Activated CD4-positive, alpha-beta T cell treated with anti-CD3 and anti-CD28 coated beads, Interleukin-2, amount 10 ng/mL, durations not matched to agents 7 days and 5 days (primary cell): ENCODE measurements around the gene PRR19. TPM values are rescaled to one million over a fixed set of nuclear protein-coding genes. Genes with fewer than 3 reads are reported as not detected.

Source experiments
- CTCF ChIA-PET: fragments of 350-600 bp; sonication (Branson Sonifier 250); formaldehyde crosslinking; loops from one replicate; lab custom pipeline; 2021; ENCODE audit warnings: antibody characterized with exemption; lab: Charles Lee
- POLR2A ChIA-PET: fragments of 350-600 bp; sonication (Branson Sonifier 250); formaldehyde crosslinking; loops from one replicate; lab custom pipeline; 2021; ENCODE audit warnings: antibody characterized with exemption; lab: Charles Lee
- DNase-seq: peaks from one replicate; pipeline ENCODE4 v3.0.0-alpha.2; 2020
- H3K27ac Mint-ChIP-seq: one replicate; pipeline ENCODE4 v1.8.0; 2021; ENCODE audit warnings: mild to moderate bottlenecking, moderate library complexity, mixed read lengths
- H3K27me3 Mint-ChIP-seq: one replicate; pipeline ENCODE4 v1.8.0; 2021; ENCODE audit warnings: mixed read lengths
- H3K36me3 Mint-ChIP-seq: one replicate; pipeline ENCODE4 v1.8.0; 2021; ENCODE audit warnings: low read depth, mixed read lengths
- H3K4me1 Mint-ChIP-seq: one replicate; pipeline ENCODE4 v1.8.0; 2021; ENCODE audit warnings: mixed read lengths
- H3K4me3 Mint-ChIP-seq: one replicate; pipeline ENCODE4 v1.8.0; 2021; ENCODE audit warnings: mild to moderate bottlenecking, moderate library complexity, mixed read lengths
- H3K9me3 Mint-ChIP-seq: one replicate; pipeline ENCODE4 v1.8.0; 2021; ENCODE audit warnings: mixed read lengths
- total RNA-seq, 2 experiments: library from RNA; stranded (reverse); gene quantifications; one replicate each; pipeline ENCODE4 v1.2.3, GENCODE V29; 2021

PRR19 gene
- total RNA-seq, 2 experiments from 2014 or later: 0.54 to 0.62 TPM

DNA sequence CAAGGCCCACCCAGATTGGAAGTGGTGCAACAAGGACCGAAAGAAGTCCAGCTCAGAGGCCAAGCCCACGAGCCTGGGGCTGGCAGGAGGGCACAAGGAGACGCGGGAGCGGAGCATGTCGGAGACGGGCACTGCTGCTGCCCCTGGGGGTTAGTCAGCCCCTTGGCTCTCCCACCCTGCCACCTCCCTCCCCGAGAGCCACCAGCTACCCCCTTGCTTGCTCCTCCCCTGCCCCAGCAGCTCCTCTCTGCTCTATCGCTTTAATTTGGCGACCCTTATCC lies 14.2 kb upstream of the PRR19 start:
- Mint-ChIP-seq H3K36me3 (peaks cover 20% of the 10 kb centered on the region), H3K9me3 (no peaks in the 10 kb centered on the region), H3K4me1 (peaks cover 30% of the 10 kb centered on the region), H3K27me3 (no peaks in the 10 kb centered on the region), H3K27ac (no peak overlapping the region), H3K4me3 (no peak overlapping the region)
- no peak for DNase-seq
- POLR2A ChIA-PET: no interaction called here
- CTCF ChIA-PET: interaction anchor here (1.6 kb wide), 1 partner anchor 10 kb away, joined by 4 read pairs; no protein-coding TSS in a partner anchor

DNA sequence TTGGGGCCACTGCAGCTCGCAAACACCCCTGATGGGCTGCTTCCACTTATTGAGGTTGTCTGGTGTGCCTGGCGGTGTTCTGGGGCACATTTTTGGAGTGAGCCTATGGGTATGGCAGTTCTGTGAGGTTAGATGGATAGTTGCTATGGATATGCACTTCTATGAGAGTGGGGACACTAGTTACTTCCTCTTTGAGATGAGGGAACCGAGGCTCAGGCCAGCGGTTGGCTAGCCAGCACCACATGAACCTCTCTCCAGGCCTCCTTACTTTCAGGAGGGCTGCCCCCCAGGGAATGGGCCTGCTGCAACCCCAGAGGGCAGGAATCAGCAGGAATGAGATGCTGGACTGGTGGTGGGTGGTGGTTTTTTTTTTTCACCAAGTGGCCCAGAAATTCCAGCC lies 13.5 kb upstream of the PRR19 start:
- Mint-ChIP-seq H3K4me1 (peaks cover 32% of the 10 kb centered on the region), H3K27ac (no peak overlapping the region), H3K27me3 (no peaks in the 10 kb centered on the region), H3K36me3 (peaks cover 22% of the 10 kb centered on the region), H3K4me3 (no peak overlapping the region), H3K9me3 (no peaks in the 10 kb centered on the region)
- ChIA-PET CTCF (interaction anchor here (0.7 to 1.6 kb wide), 2 partner anchors 9 to 10 kb away, joined by 4 read pairs; no protein-coding TSS in a partner anchor), POLR2A (no interaction called here)
- DNase-seq: no peak

DNA sequence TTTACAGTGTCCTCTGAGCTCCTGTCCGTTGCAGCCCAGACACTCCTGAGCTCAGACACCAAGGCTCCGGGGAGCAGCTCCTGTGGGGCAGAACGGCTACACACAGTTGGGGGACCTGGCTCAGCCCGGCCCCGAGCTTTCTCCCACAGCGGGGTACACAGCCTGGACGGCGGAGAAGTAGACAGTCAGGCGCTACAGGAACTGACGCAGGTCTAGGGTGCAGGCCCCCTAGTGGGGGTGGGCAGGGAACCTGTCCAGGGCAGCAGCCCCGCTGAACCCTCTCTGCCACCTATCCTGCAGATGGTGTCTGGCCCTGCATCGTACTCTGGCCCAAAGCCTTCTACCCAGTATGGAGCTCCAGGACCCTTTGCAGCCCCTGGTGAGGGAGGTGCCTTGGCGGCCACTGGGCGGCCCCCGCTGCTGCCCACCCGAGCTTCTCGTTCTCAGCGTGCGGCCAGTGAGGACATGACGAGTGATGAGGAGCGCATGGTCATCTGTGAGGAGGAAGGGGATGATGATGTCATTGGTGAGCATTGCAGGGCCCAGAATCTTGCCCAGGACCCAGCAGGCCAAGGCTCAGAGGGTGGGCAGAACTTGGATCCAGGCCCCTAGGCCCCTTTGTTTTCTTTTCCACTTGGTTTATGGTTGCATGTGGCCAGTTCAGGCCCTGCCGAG lies 12.9 kb upstream of the PRR19 start:
- Mint-ChIP-seq H3K4me3 (no peak overlapping the region), H3K36me3 (peaks cover 27% of the 10 kb centered on the region), H3K27ac (no peak overlapping the region), H3K4me1 (peaks cover 32% of the 10 kb centered on the region), H3K9me3 (no peaks in the 10 kb centered on the region), H3K27me3 (no peaks in the 10 kb centered on the region)
- ChIA-PET POLR2A (no interaction called here), CTCF (interaction anchor here (0.7 to 1.8 kb wide), 2 partner anchors 9 to 15 kb away, joined by 4 to 5 read pairs; no protein-coding TSS in a partner anchor)
- no peak for DNase-seq

DNA sequence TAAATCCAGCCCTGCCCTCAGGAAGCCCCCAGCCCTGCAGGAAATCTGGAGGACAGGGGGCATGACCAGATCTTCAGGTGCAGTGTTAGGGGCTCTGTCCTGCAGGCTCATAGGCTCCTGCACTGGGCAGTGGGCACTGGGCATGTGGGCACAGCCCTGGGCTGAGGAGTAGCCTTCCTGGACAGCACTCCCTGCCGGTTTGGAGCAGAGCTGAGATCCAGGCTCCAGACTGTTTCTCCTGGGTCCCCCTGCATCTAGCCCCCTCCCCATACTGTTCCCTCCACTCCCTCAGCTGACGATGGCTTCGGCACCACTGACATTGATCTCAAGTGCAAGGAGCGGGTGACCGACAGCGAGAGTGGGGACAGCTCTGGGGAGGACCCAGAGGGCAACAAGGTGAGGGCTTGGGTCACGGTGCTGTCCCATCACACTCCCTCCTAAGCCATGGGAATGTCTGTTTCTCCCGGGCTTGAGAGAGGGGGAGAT lies 12.3 kb upstream of the PRR19 start:
- ChIA-PET CTCF (interaction anchor here (1.1 to 1.8 kb wide), 2 partner anchors 10 to 14 kb away, joined by 5 read pairs; no protein-coding TSS in a partner anchor), POLR2A (no interaction called here)
- Mint-ChIP-seq H3K4me3 (no peak overlapping the region), H3K27ac (no peak overlapping the region), H3K9me3 (no peaks in the 10 kb centered on the region), H3K4me1 (peaks cover 32% of the 10 kb centered on the region), H3K36me3 (peaks cover 29% of the 10 kb centered on the region), H3K27me3 (no peaks in the 10 kb centered on the region)
- DNase-seq: no peak

DNA sequence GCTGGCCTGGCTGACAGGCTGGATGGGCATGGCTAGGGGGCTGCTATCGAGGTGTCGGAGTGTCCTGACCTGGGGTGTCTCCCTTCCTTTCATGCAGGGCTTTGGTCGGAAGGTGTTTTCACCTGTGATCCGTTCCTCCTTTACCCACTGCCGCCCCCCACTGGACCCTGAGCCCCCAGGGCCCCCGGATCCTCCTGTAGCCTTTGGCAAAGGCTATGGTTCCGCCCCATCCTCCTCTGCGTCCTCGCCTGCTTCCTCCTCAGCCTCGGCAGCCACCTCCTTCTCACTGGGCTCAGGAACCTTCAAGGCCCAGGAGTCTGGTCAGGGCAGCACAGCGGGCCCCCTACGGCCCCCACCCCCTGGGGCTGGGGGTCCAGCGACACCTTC lies 11.8 kb upstream of the PRR19 start:
- peaks cover 27% of the 10 kb centered on the region for H3K4me1 Mint-ChIP-seq
- POLR2A ChIA-PET: no interaction called here
- no peak overlapping the region for H3K27ac Mint-ChIP-seq
- peaks cover 29% of the 10 kb centered on the region for H3K36me3 Mint-ChIP-seq
- H3K4me3 Mint-ChIP-seq: no peak overlapping the region
- H3K27me3 Mint-ChIP-seq: no peaks in the 10 kb centered on the region
- CTCF ChIA-PET: interaction anchor here (1.1 to 1.8 kb wide), 2 partner anchors 11 to 14 kb away, joined by 5 read pairs; no protein-coding TSS in a partner anchor
- no peak for DNase-seq
- no peaks in the 10 kb centered on the region for H3K9me3 Mint-ChIP-seq

DNA sequence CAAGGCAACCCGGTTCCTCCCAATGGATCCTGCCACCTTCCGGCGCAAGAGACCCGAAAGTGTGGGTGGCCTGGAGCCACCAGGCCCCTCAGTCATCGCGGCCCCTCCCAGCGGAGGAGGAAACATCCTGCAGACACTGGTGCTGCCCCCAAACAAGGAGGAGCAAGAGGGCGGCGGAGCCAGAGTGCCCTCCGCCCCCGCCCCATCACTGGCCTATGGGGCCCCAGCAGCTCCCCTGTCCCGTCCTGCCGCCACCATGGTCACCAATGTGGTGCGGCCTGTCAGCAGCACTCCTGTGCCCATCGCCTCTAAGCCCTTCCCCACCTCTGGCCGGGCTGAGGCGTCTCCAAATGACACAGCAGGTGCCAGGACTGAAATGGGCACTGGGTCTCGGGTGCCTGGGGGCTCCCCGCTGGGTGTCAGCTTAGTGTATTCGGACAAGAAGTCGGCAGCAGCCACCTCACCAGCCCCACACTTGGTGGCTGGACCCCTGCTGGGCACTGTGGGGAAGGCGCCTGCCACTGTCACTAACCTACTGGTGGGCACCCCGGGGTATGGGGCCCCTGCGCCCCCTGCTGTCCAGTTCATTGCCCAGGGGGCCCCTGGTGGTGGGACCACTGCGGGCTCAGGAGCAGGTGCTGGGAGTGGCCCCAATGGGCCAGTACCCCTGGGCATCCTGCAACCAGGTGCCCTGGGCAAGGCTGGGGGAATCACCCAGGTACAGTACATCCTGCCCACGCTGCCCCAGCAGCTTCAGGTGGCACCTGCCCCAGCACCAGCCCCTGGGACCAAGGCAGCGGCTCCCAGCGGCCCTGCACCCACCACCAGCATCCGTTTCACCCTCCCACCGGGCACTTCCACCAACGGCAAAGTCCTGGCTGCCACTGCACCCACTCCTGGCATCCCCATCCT lies 11.2 kb upstream of the PRR19 start:
- ChIA-PET CTCF (interaction anchor here (1.1 to 1.8 kb wide), 3 partner anchors 12 to 47 kb away, joined by 4 to 5 read pairs (median 5); no protein-coding TSS in a partner anchor), POLR2A (no interaction called here)
- peak; percentile 52 for DNase-seq
- peaks cover 29% of the 10 kb centered on the region for H3K36me3 Mint-ChIP-seq
- H3K27me3 Mint-ChIP-seq: no peaks in the 10 kb centered on the region
- H3K9me3 Mint-ChIP-seq: no peaks in the 10 kb centered on the region
- H3K27ac Mint-ChIP-seq: no peak overlapping the region
- peaks cover 22% of the 10 kb centered on the region for H3K4me1 Mint-ChIP-seq
- H3K4me3 Mint-ChIP-seq: no peak overlapping the region

DNA sequence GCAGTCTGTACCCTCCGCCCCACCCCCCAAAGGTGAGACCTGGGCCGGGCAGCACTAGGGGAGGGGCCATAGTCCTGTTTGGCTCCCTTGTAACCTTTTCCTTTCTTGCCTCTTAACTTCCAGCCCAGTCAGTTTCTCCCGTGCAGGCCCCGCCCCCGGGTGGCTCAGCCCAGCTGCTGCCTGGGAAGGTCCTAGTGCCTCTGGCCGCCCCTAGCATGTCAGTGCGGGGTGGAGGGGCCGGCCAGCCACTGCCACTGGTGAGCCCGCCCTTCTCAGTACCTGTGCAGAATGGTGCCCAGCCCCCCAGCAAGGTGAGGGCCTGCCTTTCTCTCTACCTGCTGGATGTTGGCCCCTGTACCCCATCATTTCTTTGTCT lies 10.5 kb upstream of the PRR19 start:
- Mint-ChIP-seq H3K36me3 (peaks cover 26% of the 10 kb centered on the region), H3K27me3 (no peaks in the 10 kb centered on the region), H3K9me3 (no peaks in the 10 kb centered on the region), H3K4me3 (no peak overlapping the region), H3K4me1 (peaks cover 17% of the 10 kb centered on the region), H3K27ac (no peak overlapping the region)
- ChIA-PET CTCF (interaction anchor here (1.2 kb wide), 1 partner anchor 48 kb away, joined by 4 read pairs; no protein-coding TSS in a partner anchor), POLR2A (no interaction called here)
- no peak for DNase-seq

DNA sequence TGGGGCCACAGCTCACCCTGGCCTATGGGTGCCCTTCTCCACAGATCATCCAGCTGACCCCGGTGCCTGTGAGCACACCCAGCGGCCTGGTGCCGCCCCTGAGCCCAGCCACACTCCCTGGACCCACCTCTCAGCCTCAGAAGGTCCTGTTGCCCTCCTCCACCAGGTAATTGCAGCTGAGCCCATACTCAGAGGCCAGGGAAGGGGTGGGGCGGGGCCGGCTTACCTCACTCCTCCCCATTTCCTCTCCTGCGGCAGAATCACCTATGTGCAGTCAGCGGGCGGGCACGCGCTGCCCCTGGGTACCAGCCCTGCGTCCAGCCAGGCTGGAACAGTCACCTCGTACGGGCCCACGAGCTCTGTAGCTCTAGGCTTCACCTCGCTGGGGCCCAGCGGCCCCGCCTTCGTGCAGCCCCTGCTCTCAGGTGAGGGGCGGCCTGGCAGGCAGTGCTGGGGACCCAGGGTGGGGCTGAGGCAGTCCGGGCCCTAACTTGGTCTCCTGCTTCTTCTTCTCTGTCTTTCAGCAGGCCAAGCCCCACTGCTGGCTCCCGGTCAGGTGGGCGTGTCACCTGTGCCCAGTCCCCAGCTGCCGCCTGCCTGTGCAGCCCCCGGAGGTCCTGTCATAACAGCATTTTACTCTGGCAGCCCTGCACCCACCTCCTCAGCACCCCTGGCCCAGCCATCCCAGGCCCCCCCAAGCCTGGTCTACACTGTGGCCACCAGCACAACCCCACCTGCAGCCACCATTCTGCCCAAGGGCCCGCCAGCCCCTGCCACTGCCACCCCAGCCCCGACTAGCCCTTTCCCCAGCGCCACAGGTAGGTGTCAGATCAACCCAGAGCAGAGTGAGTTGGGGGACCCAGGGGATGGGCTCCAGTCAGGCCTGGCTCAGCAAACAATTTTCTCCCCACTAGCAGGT lies 9.6 kb upstream of the PRR19 start:
- H3K36me3 Mint-ChIP-seq: peaks cover 23% of the 10 kb centered on the region
- no peak overlapping the region for H3K4me3 Mint-ChIP-seq
- H3K9me3 Mint-ChIP-seq: no peaks in the 10 kb centered on the region
- peaks cover 15% of the 10 kb centered on the region for H3K4me1 Mint-ChIP-seq
- ChIA-PET POLR2A (no interaction called here), CTCF (interaction anchor here (1.1 to 1.8 kb wide), 3 partner anchors 36 to 153 kb away, joined by 3 to 6 read pairs (median 4); no protein-coding TSS in a partner anchor)
- DNase-seq: no peak
- no peaks in the 10 kb centered on the region for H3K27me3 Mint-ChIP-seq
- H3K27ac Mint-ChIP-seq: peak overlapping the region; percentile 9

DNA sequence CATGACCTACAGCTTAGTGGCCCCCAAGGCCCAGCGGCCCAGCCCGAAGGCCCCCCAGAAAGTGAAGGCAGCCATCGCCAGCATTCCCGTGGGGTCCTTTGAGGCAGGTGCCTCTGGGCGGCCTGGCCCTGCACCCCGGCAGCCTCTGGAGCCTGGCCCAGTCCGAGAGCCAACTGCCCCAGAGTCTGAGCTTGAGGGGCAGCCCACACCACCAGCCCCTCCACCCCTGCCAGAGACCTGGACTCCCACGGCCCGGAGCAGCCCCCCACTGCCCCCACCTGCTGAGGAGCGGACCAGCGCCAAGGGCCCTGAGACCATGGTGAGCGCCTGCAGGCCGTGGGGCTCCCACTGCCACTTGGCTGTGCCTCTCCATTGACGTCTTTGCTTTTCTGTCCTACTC lies 9.0 kb upstream of the PRR19 start:
- peaks cover 15% of the 10 kb centered on the region for H3K4me1 Mint-ChIP-seq
- no peak for DNase-seq
- H3K27me3 Mint-ChIP-seq: no peaks in the 10 kb centered on the region
- H3K27ac Mint-ChIP-seq: peak overlapping the region; percentile 81
- peaks cover 23% of the 10 kb centered on the region for H3K36me3 Mint-ChIP-seq
- ChIA-PET POLR2A (no interaction called here), CTCF (interaction anchor here (1.0 to 1.8 kb wide), 3 partner anchors 35 to 160 kb away, joined by 3 to 6 read pairs (median 3); partner anchors contain the start of gene POU2F2)
- H3K4me3 Mint-ChIP-seq: no peak overlapping the region
- H3K9me3 Mint-ChIP-seq: no peaks in the 10 kb centered on the region

DNA sequence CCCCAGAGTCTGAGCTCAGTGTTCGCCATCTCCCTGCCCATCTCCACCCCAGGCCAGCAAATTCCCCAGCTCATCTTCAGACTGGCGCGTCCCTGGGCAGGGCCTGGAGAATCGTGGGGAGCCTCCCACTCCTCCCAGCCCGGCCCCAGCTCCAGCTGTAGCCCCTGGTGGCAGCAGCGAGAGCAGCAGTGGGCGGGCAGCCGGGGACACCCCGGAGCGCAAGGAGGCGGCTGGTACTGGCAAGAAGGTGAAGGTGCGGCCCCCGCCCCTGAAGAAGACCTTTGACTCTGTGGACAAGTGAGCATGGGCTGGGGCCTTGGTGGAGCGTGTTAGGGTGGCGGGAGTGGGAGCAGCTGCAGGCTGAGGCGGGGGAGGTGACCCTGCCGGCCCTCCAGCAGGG lies 8.4 kb upstream of the PRR19 start:
- no peaks in the 10 kb centered on the region for H3K9me3 Mint-ChIP-seq
- H3K27me3 Mint-ChIP-seq: no peaks in the 10 kb centered on the region
- CTCF ChIA-PET: interaction anchor here (1.0 to 1.8 kb wide), 4 partner anchors 34 to 185 kb away, joined by 3 to 6 read pairs (median 3); partner anchors contain the start of gene POU2F2

DNA sequence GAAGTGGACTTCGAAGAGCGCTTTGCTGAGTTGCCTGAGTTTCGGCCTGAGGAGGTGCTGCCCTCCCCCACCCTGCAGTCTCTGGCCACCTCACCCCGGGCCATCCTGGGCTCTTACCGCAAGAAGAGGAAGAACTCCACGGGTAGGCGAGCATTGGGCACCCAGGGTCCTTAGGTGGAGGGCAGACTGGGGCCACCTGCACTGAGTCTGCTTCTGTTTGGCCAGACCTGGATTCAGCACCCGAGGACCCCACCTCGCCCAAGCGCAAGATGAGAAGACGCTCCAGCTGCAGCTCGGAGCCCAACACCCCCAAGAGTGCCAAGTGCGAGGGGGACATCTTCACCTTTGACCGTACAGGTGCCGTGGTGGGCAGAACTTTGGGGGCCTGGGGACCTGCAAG lies 8.0 kb upstream of the PRR19 start:
- Mint-ChIP-seq H3K4me1 (peaks cover 15% of the 10 kb centered on the region), H3K9me3 (no peaks in the 10 kb centered on the region), H3K4me3 (no peak overlapping the region), H3K36me3 (peaks cover 23% of the 10 kb centered on the region), H3K27me3 (no peaks in the 10 kb centered on the region), H3K27ac (no peak overlapping the region)
- DNase-seq: no peak
- CTCF ChIA-PET: interaction anchor here (0.6 to 1.2 kb wide), 4 partner anchors 27 to 185 kb away, joined by 3 read pairs; partner anchors contain the start of gene POU2F2
- POLR2A ChIA-PET: no interaction called here

More for the DNA sequence above, 8.4 kb upstream of the PRR19 start:
- POLR2A ChIA-PET: no interaction called here
- no peak overlapping the region for H3K4me3 Mint-ChIP-seq
- H3K36me3 Mint-ChIP-seq: peaks cover 23% of the 10 kb centered on the region
- no peak for DNase-seq
- H3K27ac Mint-ChIP-seq: peak overlapping the region; percentile 81
- peaks cover 15% of the 10 kb centered on the region for H3K4me1 Mint-ChIP-seq
